Progenitor cell of endocrine pancreas (in vitro differentiated cells): ENCODE results near the gene HOXB8. TPM values are rescaled to one million over a fixed set of nuclear protein-coding genes. Genes with fewer than 3 reads are reported as not detected.

Experiments
- DNase-seq: peaks from one replicate; pipeline ENCODE4 v3.0.0; 2021; ENCODE audit warnings: low spot score; ENCODE audit not compliant: unreplicated experiment
- H3K27ac Mint-ChIP-seq: 2 replicates; pipeline ENCODE4 v1.8.0; 2021; ENCODE audit warnings: mild to moderate bottlenecking, moderate library complexity, mixed read lengths
- H3K27me3 Mint-ChIP-seq: 2 replicates; pipeline ENCODE4 v1.8.0; 2021; ENCODE audit warnings: mixed read lengths
- H3K36me3 Mint-ChIP-seq: 2 replicates; pipeline ENCODE4 v1.8.0; 2022; ENCODE audit warnings: mixed read lengths; ENCODE audit not compliant: insufficient read depth
- H3K4me1 Mint-ChIP-seq: 2 replicates; pipeline ENCODE4 v1.8.0; 2021; ENCODE audit warnings: low read depth, mixed read lengths
- H3K4me3 Mint-ChIP-seq: 2 replicates; pipeline ENCODE4 v1.8.0; 2021; ENCODE audit warnings: low read depth, mild to moderate bottlenecking, moderate library complexity, mixed read lengths
- H3K9me3 Mint-ChIP-seq: 2 replicates; pipeline ENCODE4 v1.8.0; 2021; ENCODE audit warnings: low read depth, mixed read lengths
- CTCF ChIP-seq: fragments of 200-600 bp; sonication (generic); IDR thresholded peaks from one replicate; pipeline ENCODE4 v1.5.0; 2021; ENCODE audit warnings: antibody characterized with exemption, mild to moderate bottlenecking; ENCODE audit not compliant: unreplicated experiment
- total RNA-seq: library from RNA; stranded (reverse); gene quantifications from 2 replicates; pipeline ENCODE4 v1.2.1, GENCODE V29; 2021

HOXB8 gene
- total RNA-seq, 1 donor from 2014 or later, result 1.1 TPM

- H3K27me3 Mint-ChIP-seq, result no peaks in the 10 kb centered on the region
- no peak for TF ChIP-seq CTCF
- peak overlapping the region; percentile 63 for H3K27ac Mint-ChIP-seq
- H3K4me1 Mint-ChIP-seq, result peaks cover 14% of the 10 kb centered on the region
- DNase-seq, result no peak
- H3K9me3 Mint-ChIP-seq, result no peaks in the 10 kb centered on the region
- H3K4me3 Mint-ChIP-seq, result peak overlapping the region; percentile 50
- H3K36me3 Mint-ChIP-seq, result no peaks in the 10 kb centered on the region
These were observed 44.6 kb downstream of the HOXB8 start for GRCh38 chr17:48570325-48571023.

GRCh38 chr17:48569674-48570324, 45.3 kb downstream of the HOXB8 start:
- peak overlapping the region; percentile 45 for H3K4me3 Mint-ChIP-seq
- H3K27ac Mint-ChIP-seq, result no peak overlapping the region
- H3K4me1 Mint-ChIP-seq, result peaks cover 14% of the 10 kb centered on the region

GRCh38 chr17:48569240-48569582, 45.9 kb downstream of the HOXB8 start:
- no peak for DNase-seq
- Mint-ChIP-seq H3K4me1 (peaks cover 16% of the 10 kb centered on the region), H3K36me3 (no peaks in the 10 kb centered on the region), H3K9me3 (no peaks in the 10 kb centered on the region), H3K4me3 (peak overlapping the region; percentile 34), H3K27ac (no peak overlapping the region), H3K27me3 (no peaks in the 10 kb centered on the region)
- TF ChIP-seq CTCF, result no peak

More at GRCh38 chr17:48569674-48570324, 45.3 kb downstream of the HOXB8 start:
- H3K36me3 Mint-ChIP-seq, result no peaks in the 10 kb centered on the region
- H3K9me3 Mint-ChIP-seq, result no peaks in the 10 kb centered on the region
- no peak for TF ChIP-seq CTCF
- H3K27me3 Mint-ChIP-seq, result no peaks in the 10 kb centered on the region
- DNase-seq, result no peak

GRCh38 chr17:48568499-48569239, 46.4 kb downstream of the HOXB8 start:
- TF ChIP-seq CTCF, result no peak
- Mint-ChIP-seq H3K27me3 (peaks cover 2% of the 10 kb centered on the region), H3K36me3 (no peaks in the 10 kb centered on the region), H3K9me3 (no peaks in the 10 kb centered on the region), H3K4me3 (peak overlapping the region; percentile 34), H3K4me1 (peaks cover 17% of the 10 kb centered on the region), H3K27ac (peak overlapping the region; percentile 33)
- DNase-seq, result no peak

GRCh38 chr17:48567646-48568354, 47.3 kb downstream of the HOXB8 start:
- no peak for TF ChIP-seq CTCF

More at GRCh38 chr17:48567646-48568354, 47.3 kb downstream of the HOXB8 start:
- H3K36me3 Mint-ChIP-seq, result no peaks in the 10 kb centered on the region
- no peak overlapping the region for H3K4me3 Mint-ChIP-seq
- no peaks in the 10 kb centered on the region for H3K9me3 Mint-ChIP-seq
- H3K4me1 Mint-ChIP-seq, result peaks cover 25% of the 10 kb centered on the region
- no peak for DNase-seq
- H3K27me3 Mint-ChIP-seq, result peaks cover 11% of the 10 kb centered on the region
- peak overlapping the region; percentile 33 for H3K27ac Mint-ChIP-seq
